ENCODE results near the gene DNAJB6. TPM values are rescaled to one million over a fixed set of nuclear protein-coding genes. Genes with fewer than 3 reads are reported as not detected.

Gene DNAJB6
- total and polyA plus RNA-seq, 2 donors (not counting 3 experiments of a cell fraction or from before 2014, with no cell fraction given): 69.6 to 135 TPM

DNA sequence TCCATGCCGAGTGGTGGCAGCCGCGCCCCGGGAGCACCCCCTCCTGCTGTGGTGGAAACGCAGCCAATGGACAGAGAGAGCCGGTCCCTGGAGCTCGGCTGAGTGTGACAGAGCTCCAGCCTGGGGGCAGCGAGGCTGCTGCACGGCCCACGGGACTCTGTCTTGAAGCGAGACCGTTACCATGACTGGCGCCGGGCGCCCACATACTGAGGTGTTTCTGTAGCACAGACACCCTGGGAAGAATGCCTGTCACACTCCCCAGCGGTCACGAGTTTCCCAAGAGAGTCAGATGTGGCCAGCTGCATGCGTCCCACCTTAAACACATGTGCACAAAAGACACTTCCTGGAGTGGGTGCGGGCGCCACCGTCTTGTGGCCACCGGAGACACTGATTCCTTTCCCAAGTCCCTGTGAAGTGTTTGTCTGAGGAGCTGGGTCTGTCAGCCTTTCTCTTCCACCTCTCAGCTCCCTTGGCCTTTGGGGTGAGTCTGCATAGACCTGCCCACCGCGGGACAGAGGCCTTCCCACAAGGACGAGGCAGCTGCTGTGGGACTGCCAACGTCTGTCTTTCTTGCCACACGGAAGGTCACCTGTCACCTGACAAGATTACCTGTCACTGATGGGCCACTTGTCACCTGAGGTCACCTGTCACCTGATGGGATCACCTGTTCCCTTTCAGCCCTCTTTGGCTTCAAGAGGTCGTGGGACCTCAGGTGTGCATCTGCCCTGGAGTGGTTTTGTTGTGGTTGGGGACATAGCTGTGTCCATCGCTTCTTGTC is 94.6 kb downstream of the DNAJB6 start:
- FAIRE-seq: no peak
- H4K20me1 ChIP-seq (replicated peaks; ENCODE audit: control insufficient read depth, extremely low read depth, insufficient read depth, low read length): no peaks in the 10 kb centered on the region
- TF ChIP-seq, protein P1, sequence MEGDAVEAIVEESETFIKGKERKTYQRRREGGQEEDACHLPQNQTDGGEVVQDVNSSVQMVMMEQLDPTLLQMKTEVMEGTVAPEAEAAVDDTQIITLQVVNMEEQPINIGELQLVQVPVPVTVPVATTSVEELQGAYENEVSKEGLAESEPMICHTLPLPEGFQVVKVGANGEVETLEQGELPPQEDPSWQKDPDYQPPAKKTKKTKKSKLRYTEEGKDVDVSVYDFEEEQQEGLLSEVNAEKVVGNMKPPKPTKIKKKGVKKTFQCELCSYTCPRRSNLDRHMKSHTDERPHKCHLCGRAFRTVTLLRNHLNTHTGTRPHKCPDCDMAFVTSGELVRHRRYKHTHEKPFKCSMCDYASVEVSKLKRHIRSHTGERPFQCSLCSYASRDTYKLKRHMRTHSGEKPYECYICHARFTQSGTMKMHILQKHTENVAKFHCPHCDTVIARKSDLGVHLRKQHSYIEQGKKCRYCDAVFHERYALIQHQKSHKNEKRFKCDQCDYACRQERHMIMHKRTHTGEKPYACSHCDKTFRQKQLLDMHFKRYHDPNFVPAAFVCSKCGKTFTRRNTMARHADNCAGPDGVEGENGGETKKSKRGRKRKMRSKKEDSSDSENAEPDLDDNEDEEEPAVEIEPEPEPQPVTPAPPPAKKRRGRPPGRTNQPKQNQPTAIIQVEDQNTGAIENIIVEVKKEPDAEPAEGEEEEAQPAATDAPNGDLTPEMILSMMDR (IDR thresholded peaks at IDR 0.05; ENCODE audit: extremely low read depth in 1 of 2, insufficient read depth in 1 of 2, low read depth in 1 of 2, low read length in 2 of 2): no peak
- TF ChIP-seq MYC (IDR thresholded peaks at IDR 0.05; ENCODE audit: low read depth, low read length): no peak
- H3K4me1 ChIP-seq (ENCODE audit: control insufficient read depth, extremely low read depth, insufficient read depth, low read length): peaks cover 2% of the 10 kb centered on the region
- no peak overlapping the region for H3K9ac ChIP-seq (replicated peaks; ENCODE audit: extremely low read depth, insufficient read depth, low read length)
- intact Hi-C loops (cut with micrococcal nuclease) (loop anchor here (5.0 kb wide), 2 partner anchors 136 to 1216 kb away; no protein-coding TSS in a partner anchor), dilution Hi-C loops (cut with MboI; ENCODE audit: extremely low pct_ligation_motif_present, low sequenced_read_pairs) (no loop called here)
- H3K9me3 ChIP-seq (replicated peaks; ENCODE audit: control insufficient read depth, insufficient read depth, low read length): no peaks in the 10 kb centered on the region
- H3K36me3 ChIP-seq (ENCODE audit: control insufficient read depth in 2 of 2, extremely low read depth in 1 of 2, insufficient read depth in 2 of 2, low read length in 2 of 2): no peaks in the 10 kb centered on the region
- H2AFZ ChIP-seq (ENCODE audit: low read depth, low read length): no peak overlapping the region
- no peaks in the 10 kb centered on the region for H3K27me3 ChIP-seq (ENCODE audit: control insufficient read depth in 2 of 2, insufficient read depth in 2 of 2, low read length in 2 of 2)
- no peaks in the 10 kb centered on the region for H3K79me2 ChIP-seq (ENCODE audit: control insufficient read depth, insufficient read depth, low read length)
- BruUV-seq (replicated peaks): no TSS peak
- no peak overlapping the region for H3K4me3 ChIP-seq (replicated peaks in 1 of 3; ENCODE audit: insufficient read depth in 1 of 3, low read depth in 1 of 3, low read length in 3 of 3)
- CTCF ChIA-PET: no interaction called here
- no peak overlapping the region for H3K27ac ChIP-seq (ENCODE audit: insufficient read depth, low read depth, low read length)
- no peak for DNase-seq (ENCODE audit: low read depth, low spot score)
- H3K4me2 ChIP-seq (ENCODE audit: insufficient read depth, low read length): no peak overlapping the region
- H3K9me1 ChIP-seq (replicated peaks; ENCODE audit: control insufficient read depth, extremely low read depth, insufficient read depth, low read length): no peaks in the 10 kb centered on the region
- POLR2A ChIA-PET: no interaction called here

DNA sequence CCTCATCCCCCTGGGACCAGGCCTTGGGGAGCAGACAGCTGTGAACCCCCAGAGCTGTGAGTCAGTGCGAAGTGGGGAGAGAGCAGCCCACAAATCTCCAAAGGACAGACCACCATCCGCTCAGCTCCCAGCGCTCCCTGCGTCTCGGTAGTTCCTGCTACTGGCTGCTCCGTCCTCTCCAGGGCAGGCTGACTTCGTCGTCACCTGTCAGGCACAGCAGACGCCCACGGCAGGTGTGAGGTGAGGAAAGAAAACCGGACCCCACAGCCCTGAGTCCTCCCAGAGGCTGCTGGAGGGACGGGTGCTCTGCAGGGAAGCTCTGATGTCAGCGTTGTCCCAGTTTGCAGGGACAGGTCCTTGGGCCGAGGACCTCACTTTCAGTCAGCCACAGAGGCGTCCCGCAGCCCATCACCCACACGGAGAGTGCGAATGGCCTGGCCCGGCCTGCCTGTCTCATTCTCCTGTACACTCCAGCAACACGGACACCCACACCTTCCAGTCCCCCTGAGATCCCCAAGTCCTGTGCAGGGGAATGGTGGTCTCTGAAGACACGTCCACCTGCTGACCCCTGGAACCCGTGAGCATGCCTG is 95.2 kb downstream of the DNAJB6 start:
- H3K4me2 ChIP-seq (ENCODE audit: insufficient read depth, low read length): no peak overlapping the region
- FAIRE-seq (no peak), DNase-seq (ENCODE audit: low read depth, low spot score) (no peak)
- H4K20me1 ChIP-seq (replicated peaks; ENCODE audit: control insufficient read depth, extremely low read depth, insufficient read depth, low read length): no peaks in the 10 kb centered on the region
- H3K27me3 ChIP-seq (ENCODE audit: control insufficient read depth in 2 of 2, insufficient read depth in 2 of 2, low read length in 2 of 2): no peaks in the 10 kb centered on the region
- no peaks in the 10 kb centered on the region for H3K9me3 ChIP-seq (replicated peaks; ENCODE audit: control insufficient read depth, insufficient read depth, low read length)
- no peaks in the 10 kb centered on the region for H3K79me2 ChIP-seq (ENCODE audit: control insufficient read depth, insufficient read depth, low read length)
- intact Hi-C loops (cut with micrococcal nuclease): loop anchor here (2.0 to 5.0 kb wide), 4 partner anchors 43 to 1215 kb away; no protein-coding TSS in a partner anchor
- dilution Hi-C loops (cut with MboI; ENCODE audit: extremely low pct_ligation_motif_present, low sequenced_read_pairs): no loop called here
- POLR2A ChIA-PET: no interaction called here
- CTCF ChIA-PET: interaction anchor here (0.8 kb wide), 1 partner anchor 9 kb away, joined by 3 read pairs; no protein-coding TSS in a partner anchor
- no peak overlapping the region for H3K9ac ChIP-seq (replicated peaks; ENCODE audit: extremely low read depth, insufficient read depth, low read length)
- H3K36me3 ChIP-seq (ENCODE audit: control insufficient read depth in 2 of 2, extremely low read depth in 1 of 2, insufficient read depth in 2 of 2, low read length in 2 of 2): no peaks in the 10 kb centered on the region
- no TSS peak for BruUV-seq (replicated peaks)
- TF ChIP-seq POLR2AphosphoS5 (IDR thresholded peaks at IDR 0.05; ENCODE audit: insufficient read depth, low read depth, low read length) (no peak), MYC (IDR thresholded peaks at IDR 0.05; ENCODE audit: low read depth, low read length) (no peak), GATA2 (IDR thresholded peaks at IDR 0.05; ENCODE audit: insufficient read depth, insufficient read length, low read depth, low read length) (no peak), POLR2A (IDR thresholded peaks at IDR 0.05; ENCODE audit: low read depth, low read length) (no peak), JUN (IDR thresholded peaks at IDR 0.05; ENCODE audit: borderline replicate concordance, insufficient read depth, insufficient read length, low read depth) (no peak), EZH2 (IDR thresholded peaks at IDR 0.05; ENCODE audit: borderline replicate concordance, low read depth, low read length, severe bottlenecking) (no peak), FOS (IDR thresholded peaks at IDR 0.05; ENCODE audit: borderline replicate concordance, insufficient read depth, low read length) (no peak)
- TF ChIP-seq, protein P1 (IDR thresholded peaks at IDR 0.05; ENCODE audit: extremely low read depth in 1 of 2, insufficient read depth in 1 of 2, low read depth in 1 of 2, low read length in 2 of 2): no peak
- TF ChIP-seq, protein P2, sequence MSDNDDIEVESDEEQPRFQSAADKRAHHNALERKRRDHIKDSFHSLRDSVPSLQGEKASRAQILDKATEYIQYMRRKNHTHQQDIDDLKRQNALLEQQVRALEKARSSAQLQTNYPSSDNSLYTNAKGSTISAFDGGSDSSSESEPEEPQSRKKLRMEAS (IDR thresholded peaks at IDR 0.05; ENCODE audit: insufficient read depth, insufficient read length): no peak
- no peaks in the 10 kb centered on the region for H3K9me1 ChIP-seq (replicated peaks; ENCODE audit: control insufficient read depth, extremely low read depth, insufficient read depth, low read length)
- H3K4me3 ChIP-seq (replicated peaks in 1 of 3; ENCODE audit: insufficient read depth in 1 of 3, low read depth in 1 of 3, low read length in 3 of 3): no peak overlapping the region
- peaks cover 2% of the 10 kb centered on the region for H3K4me1 ChIP-seq (ENCODE audit: control insufficient read depth, extremely low read depth, insufficient read depth, low read length)
- H2AFZ ChIP-seq (ENCODE audit: low read depth, low read length): peak overlapping the region; percentile 60
- H3K27ac ChIP-seq (ENCODE audit: insufficient read depth, low read depth, low read length): no peak overlapping the region
